ENCODE results near the gene KCNJ10.
"Not testable (repeated sequence)": the region's sequence is repeated elsewhere in the genome, so short reads cannot be mapped to it uniquely, and the experiment has no call there.

KCNJ10 gene

DNA sequence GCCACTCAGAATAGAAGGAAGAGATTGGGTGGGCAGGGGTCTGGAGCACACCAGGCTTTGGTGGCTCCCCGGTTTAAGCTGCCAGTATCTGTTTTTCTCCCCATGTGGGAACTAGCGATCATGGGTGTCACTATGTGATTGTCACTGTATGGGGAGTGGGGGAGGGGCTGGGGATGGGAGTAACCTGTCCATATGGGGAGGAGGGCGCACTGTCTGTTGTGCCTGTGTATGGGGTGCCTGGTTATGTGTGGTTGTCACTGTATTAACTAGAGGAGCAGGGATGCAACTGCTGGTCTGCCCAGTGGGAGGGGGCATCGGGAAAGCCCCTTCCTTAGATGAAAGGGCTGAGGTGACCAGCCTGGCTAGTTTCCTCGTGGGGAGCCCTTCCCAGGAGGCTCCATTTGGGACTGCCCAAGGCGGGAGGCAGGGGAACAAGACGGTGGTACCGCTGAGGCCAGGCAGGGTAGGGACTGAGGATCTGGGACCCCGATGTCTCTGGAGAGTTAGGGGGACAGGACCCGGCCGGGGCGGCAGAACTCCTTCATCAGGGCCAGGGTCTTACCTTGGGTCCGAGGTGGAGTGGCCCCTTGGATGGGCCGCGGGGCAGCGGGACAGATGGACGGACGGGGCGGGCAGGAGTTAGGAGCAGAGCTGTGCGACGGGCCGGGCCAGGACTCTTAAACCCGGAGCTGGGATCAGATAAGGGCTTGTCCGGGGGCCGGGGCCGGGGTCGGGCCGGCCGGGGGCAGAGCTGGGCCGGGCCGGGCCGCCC lies at the start of gene KCNJ10:
KCNJ10 (minus strand) TSS at position 701 of the 772 bp plus-strand sequence. CDS start 27,628 bp downstream, outside the sequence.
- FAIRE-seq, result no peak

DNA sequence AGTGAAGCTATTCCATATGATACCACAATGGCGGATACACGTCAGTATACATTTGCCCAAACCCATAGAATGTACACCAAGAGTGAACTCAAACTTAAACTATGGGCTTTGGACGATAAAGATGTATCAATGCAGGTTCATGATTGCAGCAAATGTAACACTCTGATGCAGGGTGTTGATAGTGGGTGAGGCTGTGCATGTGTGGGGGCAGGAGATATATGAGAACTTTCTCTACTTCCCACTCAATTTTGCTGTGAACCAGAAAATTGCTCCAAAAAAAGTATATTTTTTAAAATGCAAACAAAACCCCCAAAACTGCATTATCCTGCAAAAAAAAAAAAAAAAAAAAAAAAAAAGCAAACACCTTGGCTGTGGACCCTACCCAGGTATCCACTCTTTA lies 49.0 kb upstream of the KCNJ10 start:
- no peak for FAIRE-seq

DNA sequence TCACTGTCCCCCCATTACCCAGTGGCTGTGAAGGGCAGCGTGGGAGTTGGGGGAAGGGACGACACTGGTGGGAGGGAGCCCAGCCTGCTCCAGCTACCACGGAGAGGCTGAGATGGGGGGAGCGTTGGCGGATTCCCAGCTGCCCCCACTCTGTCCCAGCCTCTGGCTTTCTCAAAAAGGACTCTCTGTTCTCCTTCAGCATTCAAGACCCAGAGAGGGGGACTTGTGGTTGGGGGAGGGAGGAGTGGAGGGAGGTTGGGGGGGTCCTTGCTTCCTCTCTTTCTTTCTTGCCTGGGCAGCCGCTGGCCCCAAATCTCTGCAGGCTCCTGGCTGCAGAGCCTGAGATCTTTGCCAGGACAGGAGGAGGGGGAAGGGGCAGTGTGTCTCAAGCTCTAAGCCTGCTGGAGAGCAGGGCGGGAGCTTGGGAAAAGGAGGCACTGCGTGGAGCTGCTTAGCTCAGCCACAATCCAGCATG lies 47.8 kb upstream of the KCNJ10 start:
- FAIRE-seq, result no peak

DNA sequence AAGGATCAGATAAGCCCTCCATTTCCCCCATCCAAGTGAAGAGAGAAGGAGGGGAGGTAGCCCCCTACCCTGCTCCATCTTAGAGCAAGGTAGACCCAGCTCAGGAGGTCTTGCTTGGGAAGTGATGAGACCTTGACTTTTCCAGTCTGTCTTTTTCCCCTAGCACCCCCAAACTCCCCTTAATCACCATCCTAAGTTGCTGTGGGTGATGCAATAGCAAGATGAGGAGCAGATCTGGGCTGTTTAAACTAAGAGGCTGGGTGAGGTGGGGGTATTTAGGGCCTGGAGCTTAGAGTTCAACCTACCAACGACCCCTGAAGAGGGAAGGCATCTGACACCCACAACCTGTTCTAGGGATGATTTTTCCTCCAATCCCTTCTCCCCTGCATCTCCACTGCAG lies 47.3 kb upstream of the KCNJ10 start:
- FAIRE-seq, result no peak

DNA sequence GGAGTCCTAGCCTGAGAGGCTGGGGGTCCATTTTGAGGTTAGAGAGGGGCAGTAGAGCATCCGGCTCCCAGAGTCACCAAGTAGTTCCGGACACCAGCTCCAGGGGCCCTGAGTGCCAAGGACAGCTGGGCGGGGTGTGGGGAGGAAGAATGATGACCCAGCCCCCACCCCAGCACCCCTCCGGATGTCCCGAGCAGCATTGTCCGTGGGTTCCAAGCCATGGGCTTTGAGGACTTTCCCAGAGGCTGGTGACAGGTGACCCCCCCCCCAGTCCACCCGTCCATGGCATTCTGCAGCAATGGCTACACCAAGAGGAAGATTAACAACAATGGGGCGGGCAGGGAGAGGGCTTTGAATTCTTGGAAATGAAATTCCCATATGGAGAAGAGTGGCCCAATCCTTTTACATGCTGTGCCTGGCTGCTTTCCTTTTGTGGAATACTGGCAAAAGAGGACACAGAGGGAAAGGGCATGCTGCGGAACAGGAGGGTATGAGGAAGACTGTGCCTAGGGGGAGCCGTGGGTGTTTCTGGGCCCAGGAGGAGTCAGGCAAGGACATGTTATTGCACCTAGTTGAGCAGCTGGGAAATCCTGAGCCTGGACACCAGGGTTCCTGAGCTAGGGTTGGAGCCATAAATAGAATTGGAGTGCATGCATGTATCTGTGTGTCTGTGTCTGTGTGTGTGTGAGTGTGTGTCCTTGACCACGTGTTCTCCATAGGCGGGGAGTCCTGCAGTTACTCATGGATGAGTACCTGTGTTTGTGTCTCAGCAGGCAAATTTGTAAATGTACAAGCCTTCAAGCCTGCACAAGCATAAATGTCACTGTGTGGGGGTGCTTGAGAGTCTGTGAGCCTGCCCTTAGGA lies 46.6 kb upstream of the KCNJ10 start:
- FAIRE-seq, result no peak

DNA sequence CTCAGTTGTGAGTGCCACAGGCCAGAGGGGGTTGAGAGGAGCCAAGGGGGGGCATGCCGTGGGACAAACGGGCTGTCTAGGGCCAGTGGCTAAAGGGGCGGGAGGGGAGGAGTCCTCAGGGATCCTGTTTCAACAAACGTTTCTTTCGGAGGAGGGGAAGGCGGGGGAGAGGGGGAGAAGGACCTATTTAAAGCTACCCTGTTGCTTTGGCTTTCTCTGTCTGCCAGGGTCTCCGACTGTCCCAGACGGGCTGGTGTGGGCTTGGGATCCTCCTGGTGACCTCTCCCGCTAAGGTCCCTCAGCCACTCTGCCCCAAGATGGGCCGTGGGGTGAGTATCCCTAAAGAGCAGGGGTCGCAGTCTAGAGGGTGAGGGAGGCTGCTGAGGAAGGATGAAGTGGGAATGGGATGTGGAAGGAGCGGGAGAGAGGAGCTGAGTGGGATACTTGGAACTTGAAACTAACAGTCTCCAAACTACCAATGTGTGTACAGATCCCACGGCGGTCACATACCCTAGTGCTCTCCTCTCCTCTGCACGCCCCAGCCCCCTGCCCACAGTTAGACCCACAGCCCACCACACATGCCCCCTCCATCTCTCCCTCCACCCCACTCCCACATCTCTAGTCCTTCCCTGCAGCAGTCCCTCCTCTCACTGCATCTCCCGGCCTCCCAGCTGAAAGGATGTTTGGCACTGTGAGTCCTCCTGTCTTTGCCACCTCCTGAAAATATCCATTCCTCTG lies 45.8 kb upstream of the KCNJ10 start, which contains the start of gene ATP1A2:
ATP1A2 (plus strand) TSS at position 215 of the 738 bp plus-strand sequence; CDS start at position 318, 103 bp downstream.
- no peak for FAIRE-seq

DNA sequence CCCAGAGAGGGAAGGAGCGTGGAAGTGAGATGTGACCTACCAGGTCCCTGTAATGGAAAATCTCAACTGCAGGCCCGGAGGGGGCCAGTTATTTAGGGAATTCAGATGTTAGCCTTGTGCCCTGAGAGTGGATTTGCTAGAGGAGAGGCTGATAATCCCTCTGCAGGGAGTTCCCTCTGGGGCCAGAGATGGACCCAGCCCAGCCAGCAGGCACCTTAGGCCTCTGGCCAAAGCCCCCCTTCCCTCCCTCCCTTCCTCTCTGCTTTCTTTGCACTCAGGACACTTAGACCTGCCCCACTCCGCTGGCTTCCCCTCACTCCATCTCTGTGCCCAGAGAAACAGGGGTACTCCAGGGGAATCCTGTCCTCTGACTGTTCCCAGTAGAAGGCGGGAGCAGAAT lies 44.1 kb upstream of the KCNJ10 start:
- FAIRE-seq, result no peak

DNA sequence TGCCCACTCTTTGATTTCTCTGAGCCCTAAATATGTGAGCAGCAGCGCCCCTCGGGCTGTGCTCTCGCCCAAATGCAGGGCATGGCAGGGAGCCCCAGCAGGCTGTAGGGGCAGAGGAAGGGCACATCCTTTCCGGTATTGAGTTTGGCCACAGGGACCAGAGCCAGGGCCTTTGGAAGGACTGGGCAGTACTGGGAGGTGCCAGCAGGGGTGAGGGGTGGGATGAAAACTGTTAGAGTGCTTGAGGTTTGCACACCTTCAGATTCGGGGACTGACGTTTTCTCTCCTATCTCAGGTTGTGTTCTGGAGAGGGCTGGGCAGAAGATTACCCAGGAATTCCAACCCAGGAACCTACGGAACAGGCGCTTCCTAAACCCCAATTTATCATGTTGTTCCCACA lies 43.4 kb upstream of the KCNJ10 start:
- no peak for FAIRE-seq

DNA sequence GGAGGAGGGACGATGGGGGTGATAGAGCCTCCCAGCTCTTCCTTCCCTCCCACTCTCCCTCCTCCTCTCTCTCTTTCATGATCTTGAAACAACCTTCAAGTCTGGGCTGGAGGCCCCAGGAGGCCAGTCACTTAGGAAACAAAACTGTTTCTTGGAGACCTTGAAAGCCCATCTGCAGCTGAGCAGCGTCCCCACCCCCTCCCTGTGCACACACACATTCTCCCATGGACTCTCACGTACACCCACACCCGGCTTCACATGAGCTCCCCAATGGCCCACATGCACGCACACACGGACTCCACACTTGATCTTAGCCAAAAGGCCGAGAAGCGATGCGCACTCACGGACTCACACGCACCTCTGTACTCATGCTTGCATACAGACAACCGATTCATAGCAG lies 42.4 kb upstream of the KCNJ10 start:
- FAIRE-seq, result no peak

DNA sequence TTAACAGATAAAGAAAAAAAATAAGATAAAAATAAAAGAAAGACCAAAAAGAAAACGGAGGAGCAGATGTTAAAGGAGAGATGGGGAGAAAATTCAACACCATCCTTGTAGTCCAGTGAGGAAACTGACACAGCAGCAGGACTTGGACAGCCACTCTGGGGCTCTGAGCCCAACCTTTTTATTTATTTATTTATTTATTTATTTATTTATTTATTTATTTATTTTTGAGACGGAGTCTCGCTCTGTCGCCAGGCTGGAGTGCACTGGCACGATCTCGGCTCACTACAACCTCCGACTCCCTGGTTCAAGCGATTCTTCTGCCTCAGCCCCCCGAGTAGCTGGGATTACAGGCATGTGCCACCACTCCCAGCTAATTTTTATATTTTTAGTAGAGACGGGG lies 41.5 kb upstream of the KCNJ10 start:
- FAIRE-seq, result not testable (repeated sequence)

DNA sequence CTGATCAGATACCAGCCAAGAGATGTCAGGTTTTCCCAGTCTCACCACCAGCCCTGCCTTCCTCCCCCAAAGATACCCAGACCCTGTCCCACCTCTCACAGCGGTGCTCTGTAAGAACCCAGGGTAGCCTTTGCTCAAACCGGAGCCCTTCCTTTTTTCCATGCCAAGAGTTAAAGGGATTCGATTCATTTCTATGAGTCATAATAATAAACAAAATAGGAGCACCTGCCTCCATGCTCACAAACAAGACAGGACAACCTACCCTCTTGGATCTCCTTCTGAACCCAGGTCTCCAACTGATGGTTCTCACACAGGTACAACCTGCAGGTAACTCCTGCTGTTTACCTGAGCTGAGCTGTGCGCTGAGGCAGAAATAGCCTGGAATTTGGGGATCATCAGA lies 39.7 kb upstream of the KCNJ10 start:
- no peak for FAIRE-seq

DNA sequence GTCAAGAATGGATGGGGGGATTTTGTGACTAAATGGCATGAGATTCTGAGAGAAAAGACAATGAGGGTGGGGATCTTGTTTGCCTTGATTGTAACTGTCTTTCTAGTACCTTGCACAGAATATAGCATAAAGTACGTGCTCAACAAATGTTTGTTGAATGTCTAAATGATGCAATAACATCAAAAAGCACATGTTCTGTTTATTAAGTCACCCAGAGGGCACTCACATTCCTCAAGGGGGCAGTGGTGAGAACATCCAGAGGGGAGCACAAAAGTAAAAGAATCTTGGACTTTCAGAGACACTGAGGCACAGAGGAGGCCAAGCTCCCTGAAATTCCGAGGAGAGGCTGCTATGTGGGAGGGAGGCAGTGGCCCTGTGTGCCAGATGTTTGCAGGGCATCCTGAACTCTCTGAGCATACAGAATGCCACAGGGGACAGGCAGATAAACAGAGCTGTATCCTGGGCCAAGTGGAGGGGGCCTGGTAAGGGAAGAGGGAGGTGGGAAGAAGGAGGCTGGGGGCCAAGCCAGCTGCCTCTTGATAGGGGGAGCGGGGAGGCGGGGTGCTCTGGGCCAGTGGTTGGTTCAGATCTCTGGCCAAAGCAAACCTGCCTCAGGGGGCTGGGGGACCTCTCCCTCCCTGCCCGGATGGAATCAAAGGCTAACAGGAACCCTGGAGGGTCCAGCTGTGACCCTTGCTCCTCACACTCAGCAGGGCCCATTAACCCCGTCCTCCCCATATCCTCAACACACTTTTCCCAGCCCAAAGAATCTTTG lies 39.1 kb upstream of the KCNJ10 start:
- FAIRE-seq, result no peak

DNA sequence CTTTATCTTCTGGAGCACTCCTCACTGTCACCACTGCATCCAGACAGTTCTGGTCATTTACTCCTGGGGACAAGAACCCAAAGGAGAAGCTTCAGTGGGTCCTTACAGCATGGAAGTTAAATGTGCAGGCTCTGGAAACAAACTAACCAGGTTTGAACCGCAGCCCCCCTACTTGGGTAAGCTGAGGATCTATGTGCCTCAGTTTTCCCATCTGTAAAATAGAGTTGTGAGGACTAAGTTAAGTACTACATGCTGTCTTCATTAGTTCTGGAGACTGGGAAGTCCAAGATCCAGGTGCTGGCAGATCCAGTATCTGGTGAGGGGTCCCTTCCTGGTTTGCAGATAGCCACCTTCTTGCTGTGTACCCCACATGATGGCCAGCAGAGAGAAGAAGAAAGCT lies 37.6 kb upstream of the KCNJ10 start:
- no peak for FAIRE-seq

DNA sequence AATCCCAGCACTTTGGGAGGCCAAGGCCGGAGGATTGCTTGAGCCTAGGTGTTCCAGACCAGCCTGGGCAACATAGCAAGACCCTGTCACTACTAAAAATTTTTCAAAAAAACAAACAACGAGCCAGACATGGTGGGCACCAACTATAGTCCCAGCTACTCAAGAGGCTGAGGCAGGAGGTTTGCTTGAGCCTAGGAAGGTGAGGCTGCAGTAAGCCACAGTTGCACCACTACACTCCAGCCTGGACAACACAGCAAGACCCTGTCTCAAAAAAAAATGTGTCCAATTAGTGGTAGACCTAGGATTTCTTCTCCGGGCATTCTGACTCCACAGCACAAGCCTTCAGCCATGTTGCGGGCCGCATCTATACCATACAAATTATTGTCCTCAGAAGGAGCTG lies 35.2 kb upstream of the KCNJ10 start:
- no peak for FAIRE-seq

DNA sequence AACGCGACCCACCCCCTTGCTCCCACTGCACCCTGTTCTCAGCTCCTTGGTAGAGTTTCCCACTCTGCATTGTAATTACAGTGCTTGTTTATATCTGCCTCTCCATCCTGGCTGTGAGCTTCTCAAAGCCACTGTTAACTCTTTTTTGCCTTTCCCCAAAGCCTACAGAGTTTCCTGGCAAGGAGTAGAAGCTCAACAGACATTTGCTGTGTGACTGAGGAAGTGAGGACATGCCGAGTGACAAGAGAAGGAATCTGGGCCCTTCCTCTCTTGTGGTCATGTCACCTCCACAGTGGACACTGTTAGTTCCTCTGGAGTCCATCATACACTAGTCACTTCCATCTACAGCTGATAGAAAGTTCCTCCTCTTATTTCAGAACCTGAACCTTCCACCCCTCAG lies 34.5 kb upstream of the KCNJ10 start:
- FAIRE-seq, result no peak

DNA sequence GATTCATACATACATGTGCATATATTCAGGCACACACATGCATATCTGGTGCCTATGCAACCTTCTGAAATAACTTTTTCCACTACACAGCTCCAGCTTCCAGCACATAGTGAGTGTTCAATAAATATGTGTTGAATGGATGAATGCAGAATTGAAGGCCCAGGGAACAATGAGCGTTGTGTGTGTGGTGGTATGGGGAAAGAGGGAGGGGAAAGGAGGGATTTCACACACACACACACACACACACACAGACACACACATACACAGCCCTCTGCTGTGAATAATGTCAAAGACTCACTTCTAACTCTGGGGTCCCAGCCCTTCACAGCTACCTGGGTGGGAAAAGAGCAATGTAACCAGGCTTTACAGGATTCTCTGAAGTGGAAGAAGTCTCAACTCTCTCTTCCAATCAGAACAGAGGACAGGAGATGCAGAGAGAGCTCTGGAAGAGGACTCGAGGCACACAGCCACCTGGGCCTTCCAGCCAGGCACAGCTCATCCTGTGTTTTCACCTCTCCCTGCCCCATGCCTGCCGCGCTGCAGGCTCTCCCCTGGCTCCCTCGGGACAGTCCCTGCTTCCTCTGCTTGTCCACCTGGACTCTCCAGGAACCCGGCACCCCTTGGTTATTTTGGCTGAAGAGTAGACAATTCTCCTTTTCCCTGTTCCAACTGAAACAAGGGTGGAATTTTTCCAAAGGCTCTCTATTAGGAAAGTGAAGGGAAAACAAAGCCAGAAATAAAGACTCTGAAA lies 33.9 kb upstream of the KCNJ10 start:
- no peak for FAIRE-seq

DNA sequence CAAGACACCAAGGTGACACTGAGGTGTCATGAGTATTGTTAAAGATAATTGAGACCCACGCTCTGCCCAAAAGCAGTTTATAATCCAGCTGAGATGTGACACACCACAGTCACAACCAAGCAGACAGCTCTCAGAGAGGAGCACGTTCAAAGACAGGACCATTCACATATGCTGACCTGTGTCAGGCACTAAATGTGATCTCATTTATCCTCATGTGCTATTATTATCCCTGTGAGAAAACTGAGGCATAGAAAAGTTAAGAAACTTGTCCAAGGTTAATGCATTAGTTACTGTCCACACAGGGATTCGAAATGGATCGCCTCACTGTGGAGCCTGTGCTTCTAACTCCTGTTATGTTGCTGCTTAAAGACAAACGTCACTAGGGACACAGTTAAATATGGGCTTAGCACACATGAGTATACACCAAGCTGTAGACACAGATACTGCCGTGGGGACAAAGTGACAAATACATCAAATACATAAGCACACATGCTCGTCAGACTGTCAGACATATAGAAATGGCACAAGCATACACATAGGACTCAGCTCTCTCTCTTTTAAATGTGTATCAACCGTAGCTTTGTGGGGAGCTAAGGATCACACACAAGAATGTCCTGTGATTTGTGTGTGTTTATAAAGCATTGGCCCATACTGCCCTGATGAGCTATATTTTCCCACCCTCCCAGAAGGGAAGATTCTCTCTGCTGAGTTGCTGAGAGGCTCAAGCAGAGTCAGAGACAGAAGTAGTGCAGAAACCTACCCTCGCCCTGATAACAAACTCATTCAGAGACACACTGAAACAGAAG lies 32.0 kb upstream of the KCNJ10 start:
- no peak for FAIRE-seq

DNA sequence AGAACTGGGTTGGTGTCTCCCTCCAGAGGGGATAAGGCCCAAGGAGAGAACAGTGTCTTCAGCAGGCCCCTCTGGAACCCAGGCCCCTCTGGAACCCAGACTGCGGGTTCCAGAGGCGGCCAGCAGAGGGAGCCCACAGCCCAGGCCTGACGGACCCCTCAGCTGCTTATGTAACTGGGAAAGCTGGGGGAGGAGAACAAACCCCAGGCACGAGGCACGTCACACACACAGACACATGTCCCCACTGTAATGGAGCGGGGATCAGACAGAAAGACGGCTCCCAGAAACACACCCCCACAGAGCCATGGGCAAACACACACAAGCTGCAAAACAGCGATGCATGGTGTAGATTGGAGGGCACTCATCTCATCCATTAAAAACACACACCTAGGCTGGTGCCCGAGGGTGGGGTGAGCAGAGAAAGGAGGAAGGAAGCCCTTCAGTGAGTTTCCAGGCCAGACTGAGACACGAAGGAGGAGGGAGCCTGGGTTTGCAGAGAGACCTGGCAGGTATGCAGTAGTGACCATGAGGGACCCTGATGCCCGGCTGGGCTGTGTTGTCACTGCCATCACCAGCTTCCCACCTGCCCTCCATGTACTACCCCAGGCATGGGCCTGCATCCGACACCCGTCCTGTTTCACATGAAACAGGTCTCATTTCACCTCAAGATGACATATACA lies 31.2 kb upstream of the KCNJ10 start:
- peak; percentile 74 for FAIRE-seq

DNA sequence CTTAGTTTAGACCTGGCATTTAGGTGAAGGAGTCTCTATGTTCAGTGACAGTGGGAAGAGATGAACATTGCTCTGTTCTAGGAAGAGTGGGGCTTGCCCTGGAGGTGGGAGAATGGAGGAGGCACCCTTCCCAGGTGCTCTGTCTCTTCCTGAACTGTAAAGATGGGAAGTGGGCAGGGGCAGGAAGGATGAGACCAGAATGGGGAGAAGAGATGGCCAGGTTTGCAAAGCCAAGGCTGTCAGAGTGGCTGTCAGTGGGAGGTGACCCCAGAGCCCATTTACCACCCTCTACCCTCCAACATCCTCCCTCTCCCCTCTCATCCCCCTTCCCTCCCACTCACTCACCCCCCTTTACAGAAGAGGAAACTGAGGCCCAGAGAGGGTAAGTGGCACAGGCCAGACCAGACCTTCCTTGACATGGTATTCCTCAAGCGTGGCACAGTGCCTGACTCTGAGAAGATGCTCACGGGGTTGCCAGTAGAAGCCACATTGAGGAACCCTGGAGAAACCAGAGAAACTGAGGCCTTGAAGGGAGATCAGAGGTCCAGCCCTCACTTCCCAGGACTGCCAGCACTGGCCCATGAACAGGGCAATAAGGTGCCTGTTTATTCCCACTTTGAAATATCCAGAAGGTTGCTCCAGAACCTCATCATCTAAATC lies 29.9 kb upstream of the KCNJ10 start:
- FAIRE-seq, result no peak

All from TTC549 (cell line).